Stomach (tissue), 9 donors: ENCODE measurements around the gene MYH14. TPM values are rescaled to one million over a fixed set of nuclear protein-coding genes. Genes with fewer than 3 reads are reported as not detected.

ENCODE experiments used
- DNase-seq, 2 donors: peaks; one replicate each; pipeline versions ENCODE4 v3.0.0 to v3.0.0-alpha.2; 2013 to 2019
- H3K27ac ChIP-seq, 5 donors: fragments of 200-600 bp in 4 of 5; sonication (generic) in 4 of 5; one replicate each; pipeline ENCODE4 v1.5.1; 2013 to 2019; ENCODE audit warnings: mild to moderate bottlenecking in 1 of 5, moderate library complexity in 1 of 5
- H3K27me3 ChIP-seq, 3 donors: fragments of 200-600 bp; sonication (generic); one replicate each; pipeline ENCODE4 v1.5.1; 2017 to 2019; ENCODE audit warnings: mixed run types in 1 of 3
- H3K36me3 ChIP-seq, 4 donors: fragments of 200-600 bp; sonication (generic); 1 replicate in 3 of 4; 2 replicates in 1 of 4; pipeline ENCODE4 v1.5.1; 2016 to 2019
- H3K4me1 ChIP-seq, 4 donors: fragments of 200-600 bp; sonication (generic); one replicate each; pipeline ENCODE4 v1.5.1; 2016 to 2019
- H3K4me3 ChIP-seq, 4 donors: fragments of 200-600 bp; sonication (generic) in 3 of 4; one replicate each; pipeline ENCODE4 v1.5.1; 2016 to 2019; ENCODE audit warnings: mild to moderate bottlenecking in 1 of 4
- H3K9me3 ChIP-seq, 4 donors: fragments of 200-600 bp; sonication (generic); one replicate each; pipeline ENCODE4 v1.5.1; 2016 to 2019
- EP300 ChIP-seq: sonication (generic); formaldehyde crosslinking; IDR thresholded peaks from one replicate; pipeline ENCODE4 v1.6.1; 2017; ENCODE audit warnings: antibody characterized with exemption
- POLR2A ChIP-seq, 4 donors: fragments of 450-650 bp; IDR thresholded peaks; one replicate each; pipeline ENCODE4 v1.6.1; 2016; ENCODE audit warnings: antibody characterized with exemption in 4 of 4, control low read depth in 2 of 4, mild to moderate bottlenecking in 1 of 4, moderate library complexity in 1 of 4
- POLR2AphosphoS5 ChIP-seq, 3 donors: sonication (generic); formaldehyde crosslinking; IDR thresholded peaks; one replicate each; pipeline ENCODE4 v1.6.1; 2016; ENCODE audit warnings: antibody characterized with exemption in 3 of 3
- WGBS, 5 donors: extraction: QIAGEN DNeasy Blood & Tissue Kit in 3 of 5; methylation state at CpG; one replicate each; pipeline versions ENCODE4 v1.1.5 to v1.1.7; 2013 to 2018; 5-methylcytosine and 5-hydroxymethylcytosine counted together
- intact Hi-C: fragments of 100-400 bp; cut with DNase I; formaldehyde crosslinking; loops from one replicate; pipeline ENCODE4 v1.15.1; 2023; ENCODE audit warnings: low total_unique reads
- polyA plus RNA-seq, 3 donors: library from polyadenylated mRNA; stranded (reverse); fragments of 200-250 nt; gene quantifications; one replicate each; pipeline ENCODE4 v1.2.3, GENCODE V29; 2013
- total RNA-seq, 5 donors: library from RNA; depleted of rRNA; stranded (reverse); fragments of >200 nt; gene quantifications; one replicate each; pipeline versions ENCODE4 v1.1.0 to v1.2.3, GENCODE V29; 2014 to 2016
- TF ChIP-seq, protein P1 (sequence below), 7 experiments: fragments of 450-650 bp in 4 of 7; fragments of 200-600 bp in 3 of 7; sonication (generic) in 3 of 7; IDR thresholded peaks; one replicate each; pipeline ENCODE4 v1.5.1; 2016 to 2019; ENCODE audit warnings: antibody characterized with exemption in 7 of 7, control low read depth in 2 of 7, mild to moderate bottlenecking in 1 of 7
- donor health status: healthy with polysubstance abuse.
- donor health status: Bipolar disorder and iron deficiency.
- donor health status: healthy.

Gene MYH14
- total and polyA plus RNA-seq, 8 donors: 21.6 to 392 (median 43.4) TPM

DNA sequence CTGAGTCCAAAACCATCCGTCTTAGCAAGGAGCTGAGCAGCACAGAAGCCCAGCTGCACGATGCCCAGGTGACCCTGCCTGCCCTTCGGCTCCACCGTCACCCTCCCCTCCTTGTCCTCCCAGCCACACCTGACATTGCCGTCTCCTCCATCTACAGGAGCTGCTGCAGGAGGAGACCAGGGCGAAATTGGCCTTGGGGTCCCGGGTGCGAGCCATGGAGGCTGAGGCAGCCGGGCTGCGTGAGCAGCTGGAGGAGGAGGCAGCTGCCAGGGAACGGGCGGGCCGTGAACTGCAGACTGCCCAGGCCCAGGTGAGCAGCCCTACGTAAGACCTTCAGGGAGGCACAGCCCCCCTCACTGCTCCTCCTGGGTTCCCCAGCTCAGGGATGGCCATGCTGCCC lies 76.7 kb downstream of the MYH14 start:
- no peak for DNase-seq
- peaks cover 16 to 92% (median 82%) of the 10 kb centered on the region in 4 donors for H3K36me3 ChIP-seq
- peaks cover 0 to 19% (median 0%) of the 10 kb centered on the region in 3 donors for H3K27me3 ChIP-seq
- no peak overlapping the region for H3K4me3 ChIP-seq
- H3K27ac ChIP-seq: no peak overlapping the region
- WGBS, 5 donors: 87 to 94% (median 90%) methylated on average over 13 to 14 of the region's 14 CpGs; no CpG with 5 or more reads in 1 of the 5 donors
- no peak for TF ChIP-seq EP300
- no peak for TF ChIP-seq POLR2A (IDR thresholded peaks at IDR 0.05)
- no peak for TF ChIP-seq POLR2AphosphoS5 (IDR thresholded peaks at IDR 0.05)
- TF ChIP-seq, protein P1, sequence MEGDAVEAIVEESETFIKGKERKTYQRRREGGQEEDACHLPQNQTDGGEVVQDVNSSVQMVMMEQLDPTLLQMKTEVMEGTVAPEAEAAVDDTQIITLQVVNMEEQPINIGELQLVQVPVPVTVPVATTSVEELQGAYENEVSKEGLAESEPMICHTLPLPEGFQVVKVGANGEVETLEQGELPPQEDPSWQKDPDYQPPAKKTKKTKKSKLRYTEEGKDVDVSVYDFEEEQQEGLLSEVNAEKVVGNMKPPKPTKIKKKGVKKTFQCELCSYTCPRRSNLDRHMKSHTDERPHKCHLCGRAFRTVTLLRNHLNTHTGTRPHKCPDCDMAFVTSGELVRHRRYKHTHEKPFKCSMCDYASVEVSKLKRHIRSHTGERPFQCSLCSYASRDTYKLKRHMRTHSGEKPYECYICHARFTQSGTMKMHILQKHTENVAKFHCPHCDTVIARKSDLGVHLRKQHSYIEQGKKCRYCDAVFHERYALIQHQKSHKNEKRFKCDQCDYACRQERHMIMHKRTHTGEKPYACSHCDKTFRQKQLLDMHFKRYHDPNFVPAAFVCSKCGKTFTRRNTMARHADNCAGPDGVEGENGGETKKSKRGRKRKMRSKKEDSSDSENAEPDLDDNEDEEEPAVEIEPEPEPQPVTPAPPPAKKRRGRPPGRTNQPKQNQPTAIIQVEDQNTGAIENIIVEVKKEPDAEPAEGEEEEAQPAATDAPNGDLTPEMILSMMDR (IDR thresholded peaks at IDR 0.05): no peak
- H3K4me1 ChIP-seq: no peaks in the 10 kb centered on the region
- intact Hi-C loops: no loop called here
- H3K9me3 ChIP-seq: peaks cover 0 to 4% (median 3%) of the 10 kb centered on the region in 4 donors

DNA sequence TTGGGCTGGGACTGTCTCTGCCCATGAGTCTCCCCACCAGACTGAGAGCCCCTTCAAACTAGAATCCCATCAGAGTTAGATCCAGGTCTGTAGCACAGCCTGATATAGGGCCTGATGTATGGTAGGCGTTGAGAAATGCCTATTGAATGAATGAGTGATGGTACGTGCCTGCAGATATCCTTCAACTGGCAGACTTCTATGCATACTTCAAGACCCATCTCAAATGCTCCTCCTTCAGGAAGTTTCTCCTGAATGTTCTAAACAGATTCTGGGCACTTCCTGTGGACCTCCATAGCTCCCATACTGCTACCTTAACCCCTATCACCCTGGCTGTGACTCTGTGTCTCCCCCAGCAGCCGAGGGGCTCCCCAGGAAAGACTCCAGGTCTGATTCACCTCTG lies 77.6 kb downstream of the MYH14 start:
- peaks cover 0 to 12% (median 12%) of the 10 kb centered on the region in 4 donors for H3K9me3 ChIP-seq
- no peaks in the 10 kb centered on the region for H3K4me1 ChIP-seq
- intact Hi-C loops: no loop called here
- H3K27ac ChIP-seq: no peak overlapping the region
- no peak for DNase-seq
- H3K36me3 ChIP-seq: peaks cover 18 to 91% (median 80%) of the 10 kb centered on the region in 4 donors
- peaks cover 0 to 14% (median 0%) of the 10 kb centered on the region in 3 donors for H3K27me3 ChIP-seq
- TF ChIP-seq POLR2A (IDR thresholded peaks at IDR 0.05) (no peak), EP300 (no peak), POLR2AphosphoS5 (IDR thresholded peaks at IDR 0.05) (no peak)
- TF ChIP-seq, protein P1 (IDR thresholded peaks at IDR 0.05): no peak
- 69 to 84% (median 79%) methylated on average over 3 of the region's 3 CpGs for WGBS, 5 donors
- H3K4me3 ChIP-seq: no peak overlapping the region

DNA sequence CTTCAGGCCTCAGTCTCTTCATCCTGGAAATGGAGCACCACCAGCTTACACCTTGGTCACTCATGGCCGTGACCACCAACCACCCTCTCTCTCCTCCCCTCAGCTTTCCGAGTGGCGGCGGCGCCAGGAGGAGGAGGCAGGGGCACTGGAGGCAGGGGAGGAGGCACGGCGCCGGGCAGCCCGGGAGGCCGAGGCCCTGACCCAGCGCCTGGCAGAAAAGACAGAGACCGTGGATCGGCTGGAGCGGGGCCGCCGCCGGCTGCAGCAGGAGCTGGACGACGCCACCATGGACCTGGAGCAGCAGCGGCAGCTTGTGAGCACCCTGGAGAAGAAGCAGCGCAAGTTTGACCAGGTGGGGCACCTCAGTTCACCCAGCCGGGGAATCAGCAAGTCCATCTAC lies 78.1 kb downstream of the MYH14 start:
- Histone ChIP-seq H3K27ac (no peak overlapping the region), H3K9me3 (peaks cover 0 to 17% (median 17%) of the 10 kb centered on the region in 4 donors), H3K4me1 (no peaks in the 10 kb centered on the region), H3K27me3 (peaks cover 0 to 10% (median 0%) of the 10 kb centered on the region in 3 donors), H3K36me3 (peaks cover 20 to 91% (median 80%) of the 10 kb centered on the region in 4 donors), H3K4me3 (no peak overlapping the region)
- no peak for TF ChIP-seq EP300
- no peak for TF ChIP-seq POLR2AphosphoS5 (IDR thresholded peaks at IDR 0.05)
- TF ChIP-seq POLR2A (IDR thresholded peaks at IDR 0.05): no peak
- TF ChIP-seq, protein P1 (IDR thresholded peaks at IDR 0.05): no peak
- intact Hi-C loops: no loop called here
- 92 to 96% (median 95%) methylated on average over 20 to 22 of the region's 22 CpGs for WGBS, 5 donors
- DNase-seq: no peak

DNA sequence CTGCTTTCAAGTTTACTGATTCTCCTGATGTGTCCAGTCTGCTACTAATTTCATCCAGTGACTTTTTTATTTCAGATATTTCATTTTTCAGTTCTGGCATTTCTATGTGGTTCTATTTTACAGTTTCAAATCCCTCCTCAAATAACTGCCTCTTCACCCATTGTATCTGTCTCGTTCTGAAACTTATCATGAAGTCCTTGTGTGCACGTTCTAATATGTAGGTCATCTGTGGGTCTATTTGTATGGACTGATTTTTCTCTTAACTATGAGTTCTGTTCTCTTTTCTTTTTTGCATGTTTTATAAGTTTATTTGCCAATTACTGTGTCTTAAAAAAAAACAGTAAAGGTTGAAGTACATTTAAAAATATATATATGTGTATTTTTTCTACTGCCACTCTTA lies 82.4 kb downstream of the MYH14 start:
- H3K27ac ChIP-seq: no peak overlapping the region
- peaks cover 28 to 95% (median 83%) of the 10 kb centered on the region in 4 donors for H3K36me3 ChIP-seq
- no peak overlapping the region for H3K4me3 ChIP-seq
- no peak for TF ChIP-seq POLR2AphosphoS5 (IDR thresholded peaks at IDR 0.05)
- TF ChIP-seq POLR2A (IDR thresholded peaks at IDR 0.05): no peak
- TF ChIP-seq EP300: no peak
- TF ChIP-seq, protein P1 (IDR thresholded peaks at IDR 0.05): no peak
- H3K4me1 ChIP-seq: no peaks in the 10 kb centered on the region
- peaks cover 0 to 12% (median 0%) of the 10 kb centered on the region in 3 donors for H3K27me3 ChIP-seq
- DNase-seq: no peak
- H3K9me3 ChIP-seq: peaks cover 0 to 47% (median 32%) of the 10 kb centered on the region in 4 donors
- intact Hi-C loops: no loop called here
- WGBS, 5 donors: 79 to 93% (median 88%) methylated on average over 2 of the region's 2 CpGs
